ENCODE measurements around the gene ATN1.

GRCh38 chr12:6921539-6921938, 6.2 kb upstream of the ATN1 start:
- no peak for TF ChIP-seq SMC3 (IDR thresholded peaks at IDR 0.05; ENCODE audit: low read depth, low read length)
- TF ChIP-seq USF2 (IDR thresholded peaks at IDR 0.05; ENCODE audit: low read depth, low read length) = no peak
- TF ChIP-seq RAD21 (IDR thresholded peaks at IDR 0.05; ENCODE audit: low read length) = no peak
- TF ChIP-seq CTCF (conservative IDR thresholded peaks at IDR 0.05; ENCODE audit: low read depth, low read length) = no peak
- no peak for TF ChIP-seq POLR2A (IDR thresholded peaks at IDR 0.05; ENCODE audit: low read depth, low read length)
- no peak for TF ChIP-seq MXI1 (IDR thresholded peaks at IDR 0.05; ENCODE audit: borderline replicate concordance, low read depth, low read length)
- TF ChIP-seq NFE2L2 (IDR thresholded peaks at IDR 0.05; ENCODE audit: low read depth, low read length) = no peak
- TF ChIP-seq MAFK (IDR thresholded peaks at IDR 0.05; ENCODE audit: low read depth, low read length) = no peak
- TF ChIP-seq FOS (IDR thresholded peaks at IDR 0.05; ENCODE audit: low read depth, low read length) = no peak
- no peak for TF ChIP-seq BHLHE40 (IDR thresholded peaks at IDR 0.05; ENCODE audit: low read depth, low read length)

Measured in IMR-90 (cell line).